HL-60 (cell line): ENCODE data around the gene ZNF814.
A peak's percentile ranks its signal among the peaks of the same experiment; 100 is the strongest.

ENCODE experiments used
- DNase-seq, 2 experiments: peaks; one replicate each; pipeline ENCODE4 v3.0.0-alpha.2; 2010 to 2020; ENCODE audit warnings: low read depth in 1 of 2, low spot score in 1 of 2
- H3K27ac ChIP-seq: fragments of 250-450 bp; sonication (Bioruptor Pico); replicated peaks from 2 replicates; pipeline ENCODE4 v1.5.1; 2020; ENCODE audit warnings: mild to moderate bottlenecking, moderate library complexity
- H3K27me3 ChIP-seq: fragments of 250-450 bp; sonication (Bioruptor Pico); 2 replicates; pipeline ENCODE4 v1.5.1; 2021; ENCODE audit warnings: mild to moderate bottlenecking, moderate library complexity; ENCODE audit not compliant: insufficient read depth, poor library complexity, severe bottlenecking
- H3K4me3 ChIP-seq: replicated peaks from 2 replicates; pipeline ENCODE4 v1.5.1; 2011; ENCODE audit warnings: mild to moderate bottlenecking, control low read depth, low read length; ENCODE audit not compliant: insufficient read depth
- CTCF ChIP-seq: IDR thresholded peaks from one replicate; pipeline ENCODE4 v1.5.1; 2011; ENCODE audit warnings: low read length, control low read depth, inconsistent platforms; ENCODE audit not compliant: insufficient read depth
- GABPA ChIP-seq: IDR thresholded peaks from 2 replicates; pipeline ENCODE4 v1.6.1; 2012; ENCODE audit warnings: low read depth
- POLR2AphosphoS5 ChIP-seq: IDR thresholded peaks from 2 replicates; pipeline ENCODE4 v1.6.1; 2012; ENCODE audit warnings: low read depth
- REST ChIP-seq: IDR thresholded peaks from 2 replicates; pipeline ENCODE4 v1.6.1; 2012; ENCODE audit warnings: low read depth; ENCODE audit not compliant: insufficient replicate concordance
- SPI1 ChIP-seq: IDR thresholded peaks from 2 replicates; pipeline ENCODE4 v1.6.1; 2012; ENCODE audit warnings: low read depth, mild to moderate bottlenecking, borderline replicate concordance
- long read RNA-seq: library from polyadenylated mRNA; unstranded; transcript quantifications from one replicate; pipeline ENCODE4 v2.0.0, GENCODE V29; 2020

The ZNF814 gene
- long read RNA-seq, partial matches to known transcripts = 0 of 9 reads
- long read RNA-seq, other reads (novel, unspliced or antisense) = 9 of 9 reads

GRCh38 chr19:57888560-57889231 lies at the start of gene ZNF814:
TSS of gene ZNF814 (minus strand) at chr19:57889037. CDS start at chr19:57888802, 235 bp downstream.
- H3K4me3 ChIP-seq = peak within 1 kb of the TSS; percentile 85
- peak; percentile 82 to 94 for DNase-seq

GRCh38 chr19:57935731-57936130 lies 46.9 kb upstream of the ZNF814 start:
- no peak for TF ChIP-seq SPI1
- TF ChIP-seq CTCF = no peak
- no peak for TF ChIP-seq POLR2AphosphoS5
- no peak for TF ChIP-seq GABPA
- no peak for TF ChIP-seq REST
- Histone ChIP-seq H3K27ac (no peak overlapping the region), H3K4me3 (no peak overlapping the region), H3K27me3 (no peaks in the 10 kb centered on the region)
- no peak for DNase-seq

More at GRCh38 chr19:57888560-57889231, at the start of gene ZNF814:
- no peaks in the 10 kb centered on the region for H3K27me3 ChIP-seq
- no peak for TF ChIP-seq CTCF
- TF ChIP-seq SPI1 = no peak
- TF ChIP-seq GABPA = peak; percentile 96
- peak; percentile 87 for TF ChIP-seq POLR2AphosphoS5
- TF ChIP-seq REST = peak; percentile 69
- peak within 1 kb of the TSS; percentile 92 for H3K27ac ChIP-seq

- H3K27ac ChIP-seq = peak within 1 kb of the TSS; percentile 62
- no peaks in the 10 kb centered on the region for H3K27me3 ChIP-seq
- peak within 1 kb of the TSS; percentile 50 for H3K4me3 ChIP-seq
- DNase-seq = peak; percentile 76 to 82
- TF ChIP-seq GABPA (no peak), REST (no peak), POLR2AphosphoS5 (peak; percentile 42; the same call in 1 of the 2 replicates), CTCF (no peak), SPI1 (0 out of 2 replicates have a peak, but pooled peaks have one; percentile 2)
These were observed 46.2 kb upstream of the ZNF814 start, which contains the start of gene ZNF418 for GRCh38 chr19:57934820-57935665. TSS of gene ZNF418 (minus strand) at chr19:57935402. CDS start at chr19:57933822, 1,580 bp downstream.
